ENCODE measurements around the gene EME2.

EME2 gene

GRCh38 chr16:1779741-1780676, 7.4 kb downstream of the EME2 start:
- DNase-seq: no peak

GRCh38 chr16:1780677-1781072, 8.1 kb downstream of the EME2 start:
- DNase-seq: no peak

- DNase-seq: no peak
Observed at GRCh38 chr16:1781254-1781653, 8.6 kb downstream of the EME2 start.

GRCh38 chr16:1781758-1782407, 9.3 kb downstream of the EME2 start:
- DNase-seq: peak in 1 of 2 donors; percentile 31

GRCh38 chr16:1782408-1783264, 10.0 kb downstream of the EME2 start, which contains the start of the genes NUBP2 and SPSB3:
TSS of gene NUBP2 (plus strand) at chr16:1782960. CDS start at chr16:1783021, 61 bp downstream.
TSS of gene SPSB3 (minus strand) at chr16:1782571. CDS start at chr16:1781483, 1,088 bp downstream.
- DNase-seq: peak; percentile 100

- no peak for DNase-seq
Observed at GRCh38 chr16:1784977-1785845, 12.6 kb downstream of the EME2 start.

GRCh38 chr16:1785846-1786170, 13.2 kb downstream of the EME2 start:
- no peak for DNase-seq

GRCh38 chr16:1786242-1787055, 13.8 kb downstream of the EME2 start:
- no peak for DNase-seq

GRCh38 chr16:1787056-1787321, 14.4 kb downstream of the EME2 start:
- no peak for DNase-seq

GRCh38 chr16:1787322-1788094, 14.9 kb downstream of the EME2 start:
- no peak for DNase-seq

- DNase-seq: no peak
Observed at GRCh38 chr16:1788095-1788707, 15.6 kb downstream of the EME2 start.

GRCh38 chr16:1788708-1789100, 16.1 kb downstream of the EME2 start:
- no peak for DNase-seq

- DNase-seq: no peak
Observed at GRCh38 chr16:1789643-1790045, 17.0 kb downstream of the EME2 start.

GRCh38 chr16:1790261-1790610, 17.6 kb downstream of the EME2 start:
- DNase-seq: no peak

GRCh38 chr16:1790611-1791255, 18.1 kb downstream of the EME2 start:
- no peak for DNase-seq

GRCh38 chr16:1791256-1791942, 18.8 kb downstream of the EME2 start:
- DNase-seq: no peak

- no peak for DNase-seq
Observed at GRCh38 chr16:1791943-1792812, 19.6 kb downstream of the EME2 start.

Measured in CD4-positive, alpha-beta T cell treated with Interferon alpha-2 for 1 hour (primary cell).